IPS-18a (cell line): Measurements from ENCODE around the gene TMEM200A.

Source experiments
- H3K27ac ChIP-seq: one replicate; pipeline ENCODE4 v1.5.1; 2013; ENCODE audit warnings: low read length
- H3K27me3 ChIP-seq: one replicate; pipeline ENCODE4 v1.6.1; 2013; ENCODE audit warnings: mild to moderate bottlenecking, low read length; ENCODE audit not compliant: control insufficient read depth, insufficient read depth
- H3K36me3 ChIP-seq: one replicate; pipeline ENCODE4 v1.6.1; 2013; ENCODE audit warnings: low read depth, low read length; ENCODE audit not compliant: control insufficient read depth
- H3K4me1 ChIP-seq: one replicate; pipeline ENCODE4 v1.6.1; 2013; ENCODE audit warnings: low read depth, low read length; ENCODE audit not compliant: control insufficient read depth
- H3K4me3 ChIP-seq: one replicate; pipeline ENCODE4 v1.5.1; 2013; ENCODE audit warnings: low read length
- H3K9ac ChIP-seq: one replicate; pipeline ENCODE4 v1.6.1; 2013; ENCODE audit warnings: mild to moderate bottlenecking, low read length, moderate library complexity
- H3K9me3 ChIP-seq: one replicate; pipeline ENCODE4 v1.6.1; 2013; ENCODE audit warnings: low read depth, low read length; ENCODE audit not compliant: control insufficient read depth

TMEM200A gene

DNA sequence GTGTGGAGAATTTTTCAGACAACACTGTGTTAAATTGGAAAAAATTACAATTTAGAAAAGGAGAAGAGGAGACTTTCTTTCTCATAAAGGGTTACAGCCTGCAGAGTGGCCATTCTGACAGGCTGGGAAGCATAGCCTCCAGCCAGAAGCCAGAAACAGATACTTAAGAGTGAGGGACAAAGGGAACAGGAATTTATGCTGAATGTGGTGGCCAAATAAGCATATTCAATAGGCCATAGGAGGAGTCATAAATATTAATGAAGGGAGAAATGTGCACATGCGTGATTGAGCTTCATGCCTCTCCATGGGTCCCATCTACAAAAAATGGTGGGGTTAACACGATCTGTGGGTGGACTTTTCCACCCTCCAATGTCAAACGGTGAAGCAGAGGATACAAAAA lies 13.4 kb downstream of the TMEM200A start:
- Histone ChIP-seq H3K9ac (no peak overlapping the region), H3K4me1 (peaks cover 7% of the 10 kb centered on the region), H3K36me3 (no peaks in the 10 kb centered on the region), H3K9me3 (no peaks in the 10 kb centered on the region), H3K27ac (no peak overlapping the region), H3K4me3 (no peak overlapping the region), H3K27me3 (no peaks in the 10 kb centered on the region)

DNA sequence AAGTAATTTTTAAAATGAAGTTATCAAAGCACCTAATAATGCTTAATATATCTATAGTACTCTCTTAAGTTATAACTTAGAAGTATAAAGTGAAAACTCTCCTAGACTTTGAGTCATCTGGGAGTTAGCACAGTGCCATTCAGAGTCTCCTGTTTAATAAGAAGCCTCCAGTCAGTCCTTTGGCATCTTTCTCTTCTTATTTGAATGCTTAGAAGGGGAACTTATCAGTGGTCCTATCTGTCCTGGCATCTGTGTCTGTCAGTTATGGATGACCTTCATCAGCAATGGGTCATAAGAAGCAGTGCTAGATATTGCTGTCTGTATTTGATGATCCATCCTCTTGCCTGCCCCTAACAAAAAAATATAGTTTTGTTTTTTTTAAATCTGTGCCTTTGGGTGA lies 15.2 kb downstream of the TMEM200A start:
- Histone ChIP-seq H3K4me1 (peaks cover 7% of the 10 kb centered on the region), H3K27ac (no peak overlapping the region), H3K36me3 (no peaks in the 10 kb centered on the region), H3K9ac (no peak overlapping the region), H3K9me3 (no peaks in the 10 kb centered on the region), H3K4me3 (no peak overlapping the region), H3K27me3 (no peaks in the 10 kb centered on the region)

DNA sequence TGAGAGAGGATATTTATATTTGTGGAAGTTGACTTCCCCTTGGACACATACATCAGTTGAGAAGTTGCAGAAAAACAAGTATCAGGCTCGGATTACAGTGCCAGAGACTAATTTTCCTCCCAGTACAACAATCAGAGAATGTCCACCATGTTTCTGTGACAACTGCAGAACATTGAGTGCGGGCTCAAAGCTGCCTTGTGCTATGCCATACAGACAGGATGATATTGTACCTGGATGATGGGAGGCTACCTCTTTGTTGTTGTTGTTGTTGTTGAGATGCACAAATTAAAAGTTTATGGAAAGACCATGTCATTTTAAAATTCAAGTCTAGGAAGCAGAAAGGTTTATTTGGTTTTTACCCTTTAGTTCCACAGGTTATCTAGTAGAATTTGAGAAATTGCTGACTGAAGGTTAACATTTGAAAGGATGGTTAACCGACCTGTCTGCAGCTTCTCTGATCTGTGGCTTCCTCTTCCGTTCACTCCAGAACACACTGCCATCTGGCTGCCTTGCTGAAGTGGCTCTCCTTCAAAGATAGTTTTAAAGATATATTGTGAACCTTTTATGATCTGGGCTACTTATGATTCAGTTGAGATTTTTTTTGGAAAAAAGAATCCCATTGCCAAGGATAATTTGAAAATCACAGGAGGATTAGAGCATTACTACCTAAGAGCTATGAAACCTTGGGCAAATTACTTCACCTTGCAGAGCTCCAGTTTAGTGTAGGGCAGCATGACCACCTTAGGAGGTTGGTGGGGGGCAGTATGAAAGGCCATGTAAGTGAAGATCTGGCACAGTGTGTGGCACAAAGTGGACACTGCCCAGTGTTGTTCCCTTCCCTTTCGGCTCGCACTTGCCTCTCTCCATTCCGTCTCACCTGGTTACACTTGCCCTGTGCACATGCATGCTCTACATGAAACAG lies 15.9 kb downstream of the TMEM200A start:
- no peak overlapping the region for H3K9ac ChIP-seq
- H3K9me3 ChIP-seq = no peaks in the 10 kb centered on the region
- H3K36me3 ChIP-seq = no peaks in the 10 kb centered on the region
- H3K27ac ChIP-seq = no peak overlapping the region
- H3K27me3 ChIP-seq = no peaks in the 10 kb centered on the region
- no peak overlapping the region for H3K4me3 ChIP-seq
- peaks cover 7% of the 10 kb centered on the region for H3K4me1 ChIP-seq

DNA sequence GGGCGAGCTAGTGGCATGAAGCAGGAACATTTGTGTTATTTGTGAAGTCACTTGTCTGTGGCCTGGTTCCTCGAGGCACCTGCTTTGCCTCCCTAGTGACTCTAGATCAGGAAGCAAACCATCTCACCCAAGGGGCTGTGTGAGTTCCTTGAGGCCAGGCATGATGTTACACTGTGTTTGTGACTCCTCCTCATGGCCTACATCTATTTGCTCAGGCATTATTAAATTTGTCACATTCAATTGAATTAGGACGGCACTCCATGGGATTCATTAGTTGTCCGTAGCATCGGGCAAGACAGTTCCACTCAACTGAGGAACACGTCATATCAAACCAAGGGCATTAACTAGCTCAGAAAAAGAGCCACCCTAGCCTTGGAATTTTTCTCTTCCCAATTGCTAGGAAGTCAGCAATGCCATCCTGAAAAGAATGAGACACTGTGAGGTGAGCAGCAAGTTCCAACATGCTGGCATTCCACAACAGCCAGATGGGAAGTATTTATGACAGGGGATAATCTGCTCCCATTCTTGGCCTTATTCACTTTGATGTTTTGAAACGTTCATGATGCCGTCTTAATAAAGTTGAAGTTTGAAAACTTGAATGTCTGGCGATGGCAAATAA lies 17.2 kb downstream of the TMEM200A start:
- no peak overlapping the region for H3K4me3 ChIP-seq
- H3K9me3 ChIP-seq = no peaks in the 10 kb centered on the region
- no peak overlapping the region for H3K27ac ChIP-seq
- H3K9ac ChIP-seq = no peak overlapping the region
- no peaks in the 10 kb centered on the region for H3K27me3 ChIP-seq
- no peaks in the 10 kb centered on the region for H3K36me3 ChIP-seq
- H3K4me1 ChIP-seq = no peaks in the 10 kb centered on the region

DNA sequence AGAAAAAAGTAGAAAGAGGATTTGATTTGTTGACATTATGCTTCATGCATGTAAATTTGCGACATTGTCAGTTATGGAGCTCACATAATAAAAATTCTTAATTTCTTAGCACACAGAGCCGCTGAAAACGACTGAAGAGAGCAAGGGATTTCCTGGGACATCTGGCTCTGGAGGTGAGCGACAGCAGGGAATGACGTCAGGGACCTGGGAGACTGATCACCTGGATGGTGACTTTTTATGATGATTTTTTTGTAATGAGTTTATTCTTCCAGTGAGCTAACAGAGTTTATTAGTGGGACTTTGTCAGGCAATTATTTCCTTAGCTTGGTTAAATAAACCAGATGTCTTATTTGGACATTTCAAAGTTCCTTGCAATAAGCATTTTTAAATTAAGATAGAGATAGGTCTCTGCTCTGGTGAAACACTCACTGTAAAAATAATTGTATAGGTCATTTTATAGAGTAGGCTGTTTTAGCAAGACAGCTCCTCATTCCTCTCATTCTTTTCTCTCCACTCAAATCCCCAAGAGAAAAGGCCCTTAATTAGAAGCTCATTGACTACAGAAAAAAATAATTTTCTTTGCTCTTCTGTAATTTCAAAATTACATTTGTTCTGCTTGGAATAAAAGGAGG lies 19.4 kb downstream of the TMEM200A start:
- no peaks in the 10 kb centered on the region for H3K27me3 ChIP-seq
- H3K4me3 ChIP-seq = no peak overlapping the region
- no peaks in the 10 kb centered on the region for H3K36me3 ChIP-seq
- H3K4me1 ChIP-seq = peaks cover under 1% of the 10 kb centered on the region
- no peak overlapping the region for H3K9ac ChIP-seq
- H3K27ac ChIP-seq = no peak overlapping the region
- H3K9me3 ChIP-seq = no peaks in the 10 kb centered on the region

DNA sequence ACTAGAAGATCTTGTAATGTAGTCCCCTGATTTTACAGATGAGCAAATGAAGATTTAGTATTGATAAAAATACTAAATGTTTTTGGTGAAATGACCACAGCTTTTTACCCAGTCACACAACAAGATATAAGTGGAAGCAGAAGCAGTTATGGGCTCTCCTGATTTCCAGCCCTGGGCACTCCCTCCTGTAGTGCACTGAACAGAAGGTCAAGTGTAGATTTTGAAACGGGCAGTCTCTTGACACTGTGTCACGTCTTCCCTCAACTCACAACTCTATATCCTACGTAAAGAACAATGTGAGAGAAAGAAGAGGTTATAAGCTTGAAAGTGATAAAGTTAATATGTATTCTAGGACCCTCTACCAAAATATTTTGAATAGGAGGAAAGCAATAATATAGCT lies 23.3 kb downstream of the TMEM200A start:
- peaks cover 8% of the 10 kb centered on the region for H3K4me1 ChIP-seq
- H3K27ac ChIP-seq = no peak overlapping the region
- no peaks in the 10 kb centered on the region for H3K9me3 ChIP-seq
- no peak overlapping the region for H3K9ac ChIP-seq
- H3K4me3 ChIP-seq = no peak overlapping the region
- H3K36me3 ChIP-seq = no peaks in the 10 kb centered on the region
- no peaks in the 10 kb centered on the region for H3K27me3 ChIP-seq

DNA sequence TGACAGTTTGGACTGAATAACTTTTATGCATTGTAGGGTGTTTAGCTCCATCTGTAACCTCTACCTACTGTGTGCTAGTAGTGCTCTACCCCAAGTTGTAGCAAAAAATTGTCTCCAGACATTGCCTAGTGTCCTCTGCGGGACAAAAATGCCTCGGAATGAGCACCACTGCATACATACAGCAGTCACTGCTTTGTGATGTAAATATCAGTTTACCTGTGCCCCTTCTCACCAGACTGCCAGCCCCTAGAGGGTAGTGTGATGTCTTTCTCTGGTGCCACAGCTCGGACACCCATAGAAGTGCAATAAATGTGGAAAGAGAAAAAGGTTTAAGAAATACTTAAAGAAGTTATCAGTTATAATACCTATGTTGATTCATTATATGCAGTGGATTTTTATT lies 25.1 kb downstream of the TMEM200A start:
- H3K4me3 ChIP-seq = no peak overlapping the region
- H3K27me3 ChIP-seq = no peaks in the 10 kb centered on the region
- H3K9me3 ChIP-seq = no peaks in the 10 kb centered on the region
- H3K27ac ChIP-seq = no peak overlapping the region
- peaks cover 8% of the 10 kb centered on the region for H3K4me1 ChIP-seq
- H3K9ac ChIP-seq = no peak overlapping the region
- no peaks in the 10 kb centered on the region for H3K36me3 ChIP-seq

DNA sequence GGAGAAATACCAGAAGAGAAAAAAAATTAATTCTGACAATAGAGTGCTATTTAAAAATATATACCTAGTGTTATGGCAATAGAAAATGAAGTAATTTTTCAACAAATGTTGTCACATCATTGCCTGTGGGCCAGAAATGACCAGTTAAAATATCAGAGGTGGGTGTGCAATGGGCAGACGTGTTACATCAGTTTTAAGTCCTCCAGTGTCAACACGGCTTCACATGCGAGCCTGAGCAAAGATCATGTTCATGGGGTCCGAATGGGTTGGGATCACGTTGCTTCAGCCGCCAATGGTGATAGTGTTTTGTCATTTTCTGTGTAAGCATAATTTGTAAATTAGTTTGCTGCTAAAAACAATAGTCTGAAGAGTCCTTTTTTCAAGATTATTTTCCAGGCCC lies 27.5 kb downstream of the TMEM200A start:
- H3K27me3 ChIP-seq = no peaks in the 10 kb centered on the region

DNA sequence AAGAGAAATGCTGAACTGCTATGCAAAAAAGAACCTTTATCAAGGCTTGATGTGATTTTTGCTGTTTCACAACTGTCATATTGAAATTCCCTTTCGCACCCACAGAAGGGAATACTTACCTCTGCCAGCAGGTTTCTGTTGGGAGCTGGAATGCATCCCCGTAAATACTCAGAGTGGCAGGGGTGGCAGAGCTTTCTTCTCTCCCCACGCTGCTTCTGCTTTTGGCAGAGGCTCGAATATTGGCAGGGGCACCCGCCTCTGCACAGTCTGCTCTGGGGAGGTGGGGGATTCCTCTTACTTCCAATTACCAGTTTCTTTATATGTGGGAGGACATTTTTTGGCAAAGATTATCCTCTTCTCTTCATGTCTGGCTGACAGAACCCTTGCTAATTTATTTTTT lies 28.4 kb downstream of the TMEM200A start:
- Histone ChIP-seq H3K27me3 (no peaks in the 10 kb centered on the region), H3K27ac (no peak overlapping the region), H3K9me3 (no peaks in the 10 kb centered on the region)

More for the DNA sequence above, 27.5 kb downstream of the TMEM200A start:
- Histone ChIP-seq H3K9me3 (no peaks in the 10 kb centered on the region), H3K9ac (no peak overlapping the region), H3K4me3 (no peak overlapping the region), H3K4me1 (peaks cover 8% of the 10 kb centered on the region), H3K36me3 (no peaks in the 10 kb centered on the region), H3K27ac (no peak overlapping the region)

DNA sequence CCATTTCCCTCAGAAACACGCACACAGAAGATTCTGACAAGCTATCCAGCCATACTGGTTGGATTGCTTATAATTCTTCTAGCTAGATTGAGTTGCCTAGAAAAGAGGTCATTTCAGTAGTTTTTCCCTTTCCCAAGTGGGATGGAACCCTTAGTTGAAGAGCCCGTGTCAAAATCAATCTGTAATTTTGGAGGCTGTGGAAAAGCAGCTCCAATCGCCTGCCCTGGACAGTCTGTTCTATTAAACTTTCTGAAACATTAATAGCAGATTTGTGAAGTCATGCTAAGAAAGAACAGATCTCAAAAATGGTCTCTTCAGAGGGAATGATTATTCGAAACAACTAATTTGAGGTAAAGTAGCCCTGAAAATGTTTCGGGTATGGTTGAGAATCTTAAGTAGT lies 29.3 kb downstream of the TMEM200A start:
- Histone ChIP-seq H3K27me3 (no peaks in the 10 kb centered on the region), H3K36me3 (no peaks in the 10 kb centered on the region), H3K4me1 (peaks cover 7% of the 10 kb centered on the region), H3K4me3 (no peak overlapping the region), H3K9me3 (no peaks in the 10 kb centered on the region), H3K27ac (no peak overlapping the region), H3K9ac (no peak overlapping the region)

More for the DNA sequence above, 28.4 kb downstream of the TMEM200A start:
- no peak overlapping the region for H3K4me3 ChIP-seq
- H3K4me1 ChIP-seq = peaks cover 8% of the 10 kb centered on the region
- no peaks in the 10 kb centered on the region for H3K36me3 ChIP-seq
- H3K9ac ChIP-seq = no peak overlapping the region

DNA sequence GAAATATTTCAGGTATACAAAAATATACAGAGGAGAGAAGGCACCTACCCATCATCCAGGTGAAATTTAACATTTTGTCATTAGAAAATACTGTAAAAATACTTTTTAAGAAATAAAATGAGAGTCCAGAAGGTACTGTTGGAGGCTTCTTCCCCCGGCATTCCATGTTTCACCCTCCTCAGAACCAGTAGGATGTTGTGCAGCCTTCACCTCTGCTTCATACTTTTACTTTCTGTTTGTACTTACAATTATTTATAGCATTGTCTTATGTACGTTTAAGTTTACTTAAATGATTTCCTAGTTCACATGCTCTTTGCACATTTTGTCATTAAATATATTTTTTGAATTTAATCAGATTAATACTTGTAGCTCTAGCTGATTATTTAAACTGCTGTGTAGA lies 30.9 kb downstream of the TMEM200A start:
- H3K27ac ChIP-seq = no peak overlapping the region

More for the DNA sequence above, 30.9 kb downstream of the TMEM200A start:
- Histone ChIP-seq H3K4me1 (no peaks in the 10 kb centered on the region), H3K36me3 (no peaks in the 10 kb centered on the region), H3K4me3 (no peak overlapping the region), H3K27me3 (no peaks in the 10 kb centered on the region), H3K9me3 (no peaks in the 10 kb centered on the region), H3K9ac (no peak overlapping the region)
